ENCODE data around the gene PTPDC1.

GRCh38 chr9:94080249-94080648, 4.0 kb upstream of the PTPDC1 start:
- TF ChIP-seq CTCF (IDR thresholded peaks at IDR 0.05; ENCODE audit: low read depth, low read length) (no peak), POLR2A (IDR thresholded peaks at IDR 0.05; ENCODE audit: extremely low read depth, insufficient read length) (no peak)
